SK-N-SH treated with all-trans-retinoic acid at 6 μM for 48 hours (cell line): ENCODE results near the gene ARHGEF37.

Experiments used
- ARNTL ChIP-seq: fragments of 450-650 bp; formaldehyde crosslinking; IDR thresholded peaks from 2 replicates; pipeline ENCODE4 v1.5.0; 2020; ENCODE audit warnings: low read depth, mild to moderate bottlenecking, moderate library complexity, borderline replicate concordance
- CSDC2 ChIP-seq: fragments of 250-450 bp; sonication (Bioruptor Pico); IDR thresholded peaks from 2 replicates; pipeline ENCODE4 v1.5.0; 2020; ENCODE audit warnings: mild to moderate bottlenecking, moderate library complexity
- PATZ1 ChIP-seq: fragments of 250-450 bp; sonication (Bioruptor Pico); IDR thresholded peaks from 2 replicates; pipeline ENCODE4 v1.8.0; 2020; ENCODE audit warnings: mild to moderate bottlenecking, moderate library complexity, borderline replicate concordance
- RARB ChIP-seq: fragments of 250-450 bp; sonication (Bioruptor Pico); IDR thresholded peaks from 2 replicates; pipeline ENCODE4 v1.8.0; 2021; ENCODE audit warnings: mild to moderate bottlenecking, moderate library complexity
- TSHZ2 ChIP-seq: fragments of 250-450 bp; sonication (Bioruptor Pico); IDR thresholded peaks from 2 replicates; pipeline ENCODE4 v1.5.0; 2020; ENCODE audit warnings: mild to moderate bottlenecking, moderate library complexity

GRCh38 chr5:149638546-149639241 lies 57.4 kb downstream of the ARHGEF37 start:
- TF ChIP-seq ARNTL (CRISPR knock-in tag) (no peak), CSDC2 (no peak), TSHZ2 (no peak), RARB (CRISPR knock-in tag) (no peak), PATZ1 (CRISPR knock-in tag) (no peak)
